Smooth muscle cell (in vitro differentiated cells): ENCODE data around the gene SERP2. TPM values are rescaled to one million over a fixed set of nuclear protein-coding genes. Genes with fewer than 3 reads are reported as not detected.
A peak's percentile ranks its signal among the peaks of the same experiment; 100 is the strongest.

Experiments used
- DNase-seq: peaks from one replicate; lab custom pipeline; 2025; ENCODE audit not compliant: unreplicated experiment; lab: John Stamatoyannopoulos, UW
- H2AFZ ChIP-seq: fragments of 200-600 bp; sonication (generic); 2 replicates; pipeline ENCODE4 v1.6.0; 2016; ENCODE audit warnings: antibody characterized with exemption, low read depth, mild to moderate bottlenecking
- H3F3A ChIP-seq: fragments of 200-600 bp; sonication (generic); 2 replicates; pipeline ENCODE4 v1.6.0; 2017; ENCODE audit warnings: antibody characterized with exemption, low read depth
- H3K27ac ChIP-seq: fragments of 200-600 bp; sonication (generic); 2 replicates; pipeline ENCODE4 v1.5.1; 2016; ENCODE audit warnings: low read depth, mild to moderate bottlenecking
- H3K27me3 ChIP-seq: fragments of 200-600 bp; sonication (generic); 2 replicates; pipeline ENCODE4 v1.6.1; 2016; ENCODE audit warnings: low read depth, mild to moderate bottlenecking
- H3K36me3 ChIP-seq: fragments of 200-600 bp; sonication (generic); 2 replicates; pipeline ENCODE4 v1.5.1; 2016; ENCODE audit warnings: low read depth
- H3K4me1 ChIP-seq: fragments of 200-600 bp; sonication (generic); 2 replicates; pipeline ENCODE4 v1.5.1; 2016; ENCODE audit warnings: low read depth
- H3K4me2 ChIP-seq: fragments of 200-600 bp; sonication (generic); 2 replicates; pipeline ENCODE4 v1.6.0; 2016; ENCODE audit warnings: mild to moderate bottlenecking
- H3K4me3 ChIP-seq: fragments of 200-600 bp; sonication (generic); 2 replicates; pipeline ENCODE4 v1.5.1; 2016; ENCODE audit warnings: mild to moderate bottlenecking
- H3K79me2 ChIP-seq: fragments of 200-600 bp; sonication (generic); 2 replicates; pipeline ENCODE4 v1.6.0; 2016; ENCODE audit warnings: low read depth, mild to moderate bottlenecking
- H3K9ac ChIP-seq: fragments of 200-600 bp; sonication (generic); 2 replicates; pipeline ENCODE4 v1.6.0; 2016; ENCODE audit warnings: low read depth
- H3K9me3 ChIP-seq: fragments of 200-600 bp; sonication (generic); replicated peaks from 2 replicates; pipeline ENCODE4 v1.5.1; 2016; ENCODE audit warnings: low read depth
- H4K20me1 ChIP-seq: fragments of 200-600 bp; sonication (generic); 2 replicates; pipeline ENCODE4 v1.6.0; 2016; ENCODE audit warnings: low read depth
- WGBS: methylation state at CpG from one replicate; pipeline ENCODE4 v1.1.7; 2016; ENCODE audit warnings: low lambda C conversion rate; 5-methylcytosine and 5-hydroxymethylcytosine counted together
- polyA plus RNA-seq: library from polyadenylated mRNA; unstranded; fragments of >200 nt; fragmentation: Nextera tagmentation; extraction: Ambion mirVana; gene quantifications from 2 replicates; pipeline ENCODE4 v1.2.1, GENCODE V29; 2016
- total RNA-seq: library from RNA; depleted of rRNA; stranded (reverse); fragments of >200 nt; gene quantifications from 2 replicates; pipeline ENCODE4 v1.2.3, GENCODE V29; 2014
- TF ChIP-seq, protein P1 (sequence below): fragments of 200-600 bp; sonication (generic); IDR thresholded peaks from 2 replicates; pipeline ENCODE4 v1.5.1; 2017; ENCODE audit warnings: borderline replicate concordance, mild to moderate bottlenecking, antibody characterized with exemption; ENCODE audit not compliant: insufficient read depth, poor library complexity, severe bottlenecking

Gene SERP2
- total and polyA plus RNA-seq, 2 experiments from 2014 or later, result 1.8 to 2.1 TPM

DNA sequence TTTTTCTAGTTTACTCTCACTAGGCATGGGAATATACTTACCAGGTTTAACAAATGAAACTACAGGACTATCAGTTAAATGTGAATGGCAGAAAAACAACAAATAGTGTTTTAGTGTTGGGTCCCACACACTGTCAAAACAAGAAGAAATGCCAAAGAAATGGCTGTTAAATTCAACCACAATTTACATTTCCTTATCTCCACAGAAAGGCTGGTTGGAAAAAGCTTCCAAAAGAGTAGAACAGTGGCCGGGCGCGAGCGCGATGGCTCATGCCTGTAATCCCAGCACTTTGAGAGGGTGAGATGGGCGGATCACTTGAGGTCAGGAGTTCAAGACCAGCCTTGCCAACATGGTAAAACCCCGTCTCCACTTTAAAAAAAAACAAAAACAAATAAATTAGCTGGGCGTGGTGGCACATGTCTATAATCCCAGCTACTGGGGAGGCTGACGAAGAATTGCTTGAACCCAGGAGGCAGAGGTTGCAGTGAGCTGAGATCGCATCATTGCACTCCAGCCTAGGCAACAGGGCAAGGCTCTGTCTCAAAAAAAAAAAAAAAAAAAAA, 66.5 kb downstream of the SERP2 start:
- WGBS, result 47% methylated on average over 10 of the region's 10 CpGs
- Histone ChIP-seq H3K27ac (peak overlapping the region; percentile 9), H2AFZ (no peak overlapping the region)

More for the DNA sequence above, 66.5 kb downstream of the SERP2 start:
- no peaks in the 10 kb centered on the region for H3K9me3 ChIP-seq
- H3K4me1 ChIP-seq, result peaks cover 7% of the 10 kb centered on the region
- DNase-seq, result no peak
- no peak overlapping the region for H3K4me3 ChIP-seq
- H3K9ac ChIP-seq, result no peak overlapping the region
- H4K20me1 ChIP-seq, result peaks cover 60% of the 10 kb centered on the region
- H3K4me2 ChIP-seq, result no peak overlapping the region
- H3K36me3 ChIP-seq, result no peaks in the 10 kb centered on the region
- peaks cover 28% of the 10 kb centered on the region for H3K79me2 ChIP-seq
- peaks cover 12% of the 10 kb centered on the region for H3F3A ChIP-seq
- TF ChIP-seq, protein P1, sequence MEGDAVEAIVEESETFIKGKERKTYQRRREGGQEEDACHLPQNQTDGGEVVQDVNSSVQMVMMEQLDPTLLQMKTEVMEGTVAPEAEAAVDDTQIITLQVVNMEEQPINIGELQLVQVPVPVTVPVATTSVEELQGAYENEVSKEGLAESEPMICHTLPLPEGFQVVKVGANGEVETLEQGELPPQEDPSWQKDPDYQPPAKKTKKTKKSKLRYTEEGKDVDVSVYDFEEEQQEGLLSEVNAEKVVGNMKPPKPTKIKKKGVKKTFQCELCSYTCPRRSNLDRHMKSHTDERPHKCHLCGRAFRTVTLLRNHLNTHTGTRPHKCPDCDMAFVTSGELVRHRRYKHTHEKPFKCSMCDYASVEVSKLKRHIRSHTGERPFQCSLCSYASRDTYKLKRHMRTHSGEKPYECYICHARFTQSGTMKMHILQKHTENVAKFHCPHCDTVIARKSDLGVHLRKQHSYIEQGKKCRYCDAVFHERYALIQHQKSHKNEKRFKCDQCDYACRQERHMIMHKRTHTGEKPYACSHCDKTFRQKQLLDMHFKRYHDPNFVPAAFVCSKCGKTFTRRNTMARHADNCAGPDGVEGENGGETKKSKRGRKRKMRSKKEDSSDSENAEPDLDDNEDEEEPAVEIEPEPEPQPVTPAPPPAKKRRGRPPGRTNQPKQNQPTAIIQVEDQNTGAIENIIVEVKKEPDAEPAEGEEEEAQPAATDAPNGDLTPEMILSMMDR, result no peak
- H3K27me3 ChIP-seq, result no peaks in the 10 kb centered on the region

Other genes starting within 250 kb of the SERP2 start
- 117 and 121 TPM in 2 replicates for gene TSC22D1, start 202.5 kb downstream of the SERP2 start, total RNA-seq
- 135 and 159 TPM in 2 replicates for gene TSC22D1, start 202.5 kb downstream of the SERP2 start, polyA plus RNA-seq